ENCODE data around the gene RPL13.

The RPL13 gene

DNA sequence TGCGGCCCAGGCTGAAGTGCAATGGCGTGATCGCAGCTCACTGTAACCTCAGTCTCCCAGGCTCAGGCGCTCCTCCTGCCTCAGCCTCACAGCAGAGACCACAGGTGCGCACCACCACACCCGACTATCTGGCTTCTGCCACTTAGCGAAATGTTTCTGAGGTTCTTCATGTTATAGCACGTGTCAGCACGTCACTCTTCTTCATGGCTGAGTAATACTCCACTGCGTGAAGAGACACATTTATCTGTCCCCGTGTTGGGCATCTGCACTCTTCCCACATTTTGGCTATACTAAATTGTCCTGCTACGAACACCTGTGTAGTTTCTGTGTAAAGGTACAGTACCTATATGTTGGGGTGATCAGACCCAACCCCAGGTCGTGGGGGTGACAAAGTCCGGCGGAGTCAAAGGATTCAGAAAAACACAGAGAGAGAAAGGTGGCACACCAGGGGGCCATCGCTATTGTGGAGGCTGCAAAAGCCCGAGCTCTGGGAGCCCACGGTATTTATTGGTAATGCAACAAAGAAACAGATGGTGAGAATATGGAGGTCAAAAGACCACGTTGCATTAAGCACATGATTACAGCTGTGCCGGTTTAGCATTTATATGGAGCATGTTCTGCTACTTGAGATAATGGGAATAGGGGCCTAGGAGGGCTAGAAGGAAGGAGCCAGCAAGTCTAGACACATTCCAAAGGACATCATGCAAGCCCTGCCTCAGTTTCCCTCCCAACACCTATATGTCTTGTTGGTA is 52.1 kb downstream of the RPL13 start:
- in situ Hi-C loops (cut with HindIII; ENCODE audit: low sequenced_read_pairs), result no loop called here
- DNase-seq (ENCODE audit: low read depth), result no peak
- TF ChIP-seq CTCF (IDR thresholded peaks at IDR 0.05; ENCODE audit: low read depth, low read length, missing control alignments), result no peak
- no peak overlapping the region for H3K4me3 ChIP-seq (ENCODE audit: low read depth, low read length)

DNA sequence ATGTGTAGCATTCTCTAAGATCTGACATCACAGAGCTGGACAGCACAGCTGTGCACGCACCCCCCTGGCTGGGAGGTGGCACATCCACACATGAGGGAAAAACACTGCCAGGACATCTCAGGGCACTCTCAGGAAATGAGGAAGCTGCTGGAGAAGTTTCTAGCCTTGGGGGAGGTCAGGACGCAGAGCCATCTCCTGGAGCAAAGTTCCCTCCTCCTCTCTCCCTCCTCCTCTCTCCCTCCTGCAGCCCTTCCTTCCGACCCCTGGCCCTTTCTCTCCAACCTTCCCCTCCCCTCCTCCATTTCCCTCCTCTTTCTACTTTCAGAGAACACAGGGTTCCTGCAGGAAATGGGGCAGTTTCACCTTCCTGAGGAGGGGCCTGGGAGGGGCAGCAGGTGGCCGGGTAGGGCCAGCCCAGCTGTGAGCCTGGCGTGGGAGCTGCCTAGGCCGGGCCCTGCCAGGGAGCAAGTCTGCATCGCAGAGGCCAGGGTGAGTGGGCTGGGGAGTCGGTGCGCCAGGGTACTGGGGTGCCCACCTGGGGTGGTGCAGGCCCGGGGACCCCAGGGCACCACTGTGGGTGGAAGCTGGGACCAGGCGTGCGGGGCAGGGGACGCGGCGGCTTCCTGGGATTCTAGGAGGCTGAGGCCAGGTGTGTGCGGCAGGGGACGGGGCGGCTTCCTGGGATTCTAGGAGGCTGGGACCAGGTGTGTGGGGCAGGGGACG is 52.9 kb downstream of the RPL13 start, which contains the start of gene DPEP1:
Gene DPEP1, plus strand, starts transcription at position 412 of the 723 bp plus-strand sequence. CDS start 16,769 bp downstream, outside the sequence.
- TF ChIP-seq CTCF (IDR thresholded peaks at IDR 0.05; ENCODE audit: low read depth, low read length, missing control alignments), result no peak
- no peak for DNase-seq (ENCODE audit: low read depth)
- H3K4me3 ChIP-seq (ENCODE audit: low read depth, low read length), result no peak within 1 kb of the TSS
- in situ Hi-C loops (cut with HindIII; ENCODE audit: low sequenced_read_pairs), result no loop called here

DNA sequence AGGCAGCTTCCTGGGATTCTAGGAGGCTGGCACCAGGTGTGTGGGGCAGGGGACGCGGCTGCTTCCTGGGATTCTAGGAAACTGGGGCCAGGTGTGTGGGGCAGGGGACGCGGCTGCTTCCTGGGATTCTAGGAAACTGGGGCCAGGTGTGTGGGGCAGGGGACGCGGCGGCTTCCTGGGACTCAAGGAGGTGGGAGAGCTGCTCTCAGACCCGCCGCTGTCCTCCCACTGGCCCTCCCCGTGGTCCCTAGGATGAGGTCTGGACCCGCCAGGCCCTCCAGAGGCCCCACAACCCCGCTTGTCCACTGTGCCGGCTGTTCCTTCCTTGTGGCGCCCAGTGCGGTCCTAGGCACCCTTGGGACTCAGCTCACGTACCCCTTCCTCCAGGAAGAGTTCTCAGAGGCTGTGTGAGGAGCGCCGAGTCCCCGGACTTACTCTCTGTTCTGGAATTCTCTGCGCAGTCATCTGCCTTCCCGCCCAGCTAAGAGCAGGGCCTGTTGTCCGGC is 53.5 kb downstream of the RPL13 start:
- no peak for TF ChIP-seq CTCF (IDR thresholded peaks at IDR 0.05; ENCODE audit: low read depth, low read length, missing control alignments)
- in situ Hi-C loops (cut with HindIII; ENCODE audit: low sequenced_read_pairs), result no loop called here
- H3K4me3 ChIP-seq (ENCODE audit: low read depth, low read length), result no peak overlapping the region
- DNase-seq (ENCODE audit: low read depth), result no peak
